ENCODE measurements around the gene PTCSC3.

Gene PTCSC3

GRCh38 chr14:36176524-36176923 is at the start of gene PTCSC3:
TSS of gene PTCSC3 (minus strand) at chr14:36176722.
- DNase-seq: no peak

- DNase-seq: no peak
Measured at GRCh38 chr14:36226164-36226563, 49.6 kb upstream of the PTCSC3 start.

- no peak for DNase-seq
Measured at GRCh38 chr14:36224176-36224575, 47.7 kb upstream of the PTCSC3 start.

GRCh38 chr14:36223558-36223957 is 47.0 kb upstream of the PTCSC3 start:
- DNase-seq: no peak

- DNase-seq: no peak
Measured at GRCh38 chr14:36222952-36223468, 46.5 kb upstream of the PTCSC3 start.

- DNase-seq: no peak
Measured at GRCh38 chr14:36222337-36222736, 45.8 kb upstream of the PTCSC3 start.

GRCh38 chr14:36221112-36221511 is 44.6 kb upstream of the PTCSC3 start:
- no peak for DNase-seq

- no peak for DNase-seq
Measured at GRCh38 chr14:36217732-36218131, 41.2 kb upstream of the PTCSC3 start.

GRCh38 chr14:36217027-36217426 is 40.5 kb upstream of the PTCSC3 start:
- DNase-seq: no peak

- no peak for DNase-seq
Measured at GRCh38 chr14:36215217-36215598, 38.7 kb upstream of the PTCSC3 start.

GRCh38 chr14:36214476-36215216 is 38.1 kb upstream of the PTCSC3 start:
- DNase-seq: no peak

GRCh38 chr14:36212987-36213386 is 36.5 kb upstream of the PTCSC3 start:
- DNase-seq: no peak

- no peak for DNase-seq
Measured at GRCh38 chr14:36212577-36212976, 36.1 kb upstream of the PTCSC3 start.

- DNase-seq: no peak
Measured at GRCh38 chr14:36208690-36209278, 32.3 kb upstream of the PTCSC3 start.

GRCh38 chr14:36207500-36207899 is 31.0 kb upstream of the PTCSC3 start:
- DNase-seq: no peak

- no peak for DNase-seq
Measured at GRCh38 chr14:36204461-36205073, 28.0 kb upstream of the PTCSC3 start.

GRCh38 chr14:36198378-36198777 is 21.9 kb upstream of the PTCSC3 start:
- no peak for DNase-seq

GRCh38 chr14:36194663-36195062 is 18.1 kb upstream of the PTCSC3 start:
- DNase-seq: no peak

GRCh38 chr14:36192530-36192929 is 16.0 kb upstream of the PTCSC3 start:
- no peak for DNase-seq

GRCh38 chr14:36183402-36183801 is 6.9 kb upstream of the PTCSC3 start:
- no peak for DNase-seq

- no peak for DNase-seq
Measured at GRCh38 chr14:36181417-36181816, 4.9 kb upstream of the PTCSC3 start.

- DNase-seq: no peak
Measured at GRCh38 chr14:36177489-36177888, 967 bp upstream of the PTCSC3 start.

- DNase-seq: no peak
Measured at GRCh38 chr14:36174767-36175424, 1.6 kb downstream of the PTCSC3 start.

- no peak for DNase-seq
Measured at GRCh38 chr14:36173161-36173560, 3.4 kb downstream of the PTCSC3 start.
